ENCODE results near the gene TAF1L.

TAF1L gene

DNA sequence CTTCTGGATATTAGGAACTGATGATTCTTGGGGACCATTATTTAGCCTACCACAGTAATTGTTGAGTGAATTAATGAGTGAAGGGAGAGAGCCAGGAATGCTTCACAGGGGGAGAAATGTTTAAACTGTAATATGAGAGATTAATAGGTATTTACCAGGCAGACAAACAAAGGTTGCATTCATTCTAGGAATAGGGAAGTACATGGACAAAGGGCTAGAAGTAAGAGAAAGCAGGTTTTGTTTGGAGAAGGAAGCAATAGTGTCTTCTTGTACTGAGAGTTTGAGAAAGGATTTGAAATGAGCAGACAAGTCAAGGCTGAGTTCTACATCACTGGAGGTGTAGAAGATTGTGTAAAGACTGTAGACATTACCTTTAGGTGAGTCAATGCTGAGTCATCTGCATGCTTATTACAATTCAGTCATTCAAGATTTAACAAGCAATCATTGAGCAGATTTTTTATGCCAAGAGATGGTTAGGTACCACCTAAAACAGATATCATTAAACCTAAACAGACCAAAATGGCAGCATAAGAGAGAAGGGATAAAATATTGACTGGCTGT lies 8.0 kb downstream of the TAF1L start:
- TF ChIP-seq, protein P1, sequence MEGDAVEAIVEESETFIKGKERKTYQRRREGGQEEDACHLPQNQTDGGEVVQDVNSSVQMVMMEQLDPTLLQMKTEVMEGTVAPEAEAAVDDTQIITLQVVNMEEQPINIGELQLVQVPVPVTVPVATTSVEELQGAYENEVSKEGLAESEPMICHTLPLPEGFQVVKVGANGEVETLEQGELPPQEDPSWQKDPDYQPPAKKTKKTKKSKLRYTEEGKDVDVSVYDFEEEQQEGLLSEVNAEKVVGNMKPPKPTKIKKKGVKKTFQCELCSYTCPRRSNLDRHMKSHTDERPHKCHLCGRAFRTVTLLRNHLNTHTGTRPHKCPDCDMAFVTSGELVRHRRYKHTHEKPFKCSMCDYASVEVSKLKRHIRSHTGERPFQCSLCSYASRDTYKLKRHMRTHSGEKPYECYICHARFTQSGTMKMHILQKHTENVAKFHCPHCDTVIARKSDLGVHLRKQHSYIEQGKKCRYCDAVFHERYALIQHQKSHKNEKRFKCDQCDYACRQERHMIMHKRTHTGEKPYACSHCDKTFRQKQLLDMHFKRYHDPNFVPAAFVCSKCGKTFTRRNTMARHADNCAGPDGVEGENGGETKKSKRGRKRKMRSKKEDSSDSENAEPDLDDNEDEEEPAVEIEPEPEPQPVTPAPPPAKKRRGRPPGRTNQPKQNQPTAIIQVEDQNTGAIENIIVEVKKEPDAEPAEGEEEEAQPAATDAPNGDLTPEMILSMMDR (IDR thresholded peaks at IDR 0.05; ENCODE audit: unreplicated experiment in 3 of 3) = no peak
- Mint-ChIP-seq H3K4me1 (no peaks in the 10 kb centered on the region), H3K27ac (no peak overlapping the region), H3K27me3 (ENCODE audit: low read depth) (no peaks in the 10 kb centered on the region), H3K4me3 (no peak overlapping the region), H3K9me3 (no peaks in the 10 kb centered on the region), H3K36me3 (ENCODE audit: low read depth) (no peaks in the 10 kb centered on the region)

- Mint-ChIP-seq H3K9me3 (peaks cover 2% of the 10 kb centered on the region), H3K4me3 (no peak overlapping the region), H3K27me3 (ENCODE audit: low read depth) (peaks cover 3% of the 10 kb centered on the region), H3K4me1 (no peaks in the 10 kb centered on the region), H3K36me3 (ENCODE audit: low read depth) (no peaks in the 10 kb centered on the region), H3K27ac (no peak overlapping the region)
- TF ChIP-seq, protein P1 (IDR thresholded peaks at IDR 0.05; ENCODE audit: unreplicated experiment in 3 of 3) = no peak
These were observed 10.1 kb downstream of the TAF1L start for GRCh38 chr9:32625320-32625719.

DNA sequence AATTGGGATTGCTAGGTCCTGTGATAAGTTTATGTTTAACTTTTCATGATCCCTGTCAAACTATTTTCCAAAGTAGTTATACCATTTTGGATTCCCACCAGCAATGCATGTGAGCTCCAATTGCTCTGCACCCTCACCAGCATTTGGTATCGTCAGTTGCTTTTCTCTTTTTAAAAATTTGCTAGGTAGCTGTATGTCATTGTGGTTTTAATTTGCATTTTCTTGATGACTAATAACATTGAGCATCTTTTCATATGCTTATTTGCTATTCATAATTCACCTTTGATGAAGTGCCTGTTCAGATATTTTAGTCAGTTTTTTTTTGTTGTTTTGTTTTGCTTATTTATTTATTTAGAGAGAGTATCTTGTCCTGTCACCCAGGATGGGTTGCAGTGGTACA lies 12.5 kb downstream of the TAF1L start:
- H3K9me3 Mint-ChIP-seq = peaks cover 2% of the 10 kb centered on the region
- H3K4me3 Mint-ChIP-seq = no peak overlapping the region
- TF ChIP-seq, protein P1 (IDR thresholded peaks at IDR 0.05; ENCODE audit: unreplicated experiment in 3 of 3) = no peak
- peaks cover 13% of the 10 kb centered on the region for H3K27me3 Mint-ChIP-seq (ENCODE audit: low read depth)
- H3K27ac Mint-ChIP-seq = no peak overlapping the region
- H3K36me3 Mint-ChIP-seq (ENCODE audit: low read depth) = no peaks in the 10 kb centered on the region
- H3K4me1 Mint-ChIP-seq = no peaks in the 10 kb centered on the region

DNA sequence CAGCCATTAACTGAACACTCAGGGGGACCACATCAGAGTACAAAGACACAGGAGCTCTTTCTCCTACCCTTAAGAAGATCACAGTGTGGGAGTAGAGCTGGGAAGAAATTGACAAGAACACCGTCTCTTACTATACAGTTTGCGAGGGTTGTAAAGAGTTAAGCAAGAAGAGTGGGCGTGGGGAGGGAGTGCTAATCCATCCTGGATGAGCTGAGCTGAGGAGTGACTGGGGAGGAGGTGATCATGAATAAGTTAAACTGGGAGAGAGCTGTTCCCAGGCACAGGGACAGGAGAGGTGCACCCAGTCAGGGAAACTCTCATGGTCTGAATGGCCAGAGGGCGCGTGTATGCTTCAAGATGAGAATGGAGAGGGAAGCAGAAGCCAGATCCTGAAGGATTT lies 17.2 kb downstream of the TAF1L start:
- no peak overlapping the region for H3K4me3 Mint-ChIP-seq
- H3K27ac Mint-ChIP-seq = no peak overlapping the region
- H3K36me3 Mint-ChIP-seq (ENCODE audit: low read depth) = no peaks in the 10 kb centered on the region
- peaks cover 22% of the 10 kb centered on the region for H3K27me3 Mint-ChIP-seq (ENCODE audit: low read depth)
- H3K9me3 Mint-ChIP-seq = peaks cover 2% of the 10 kb centered on the region
- no peaks in the 10 kb centered on the region for H3K4me1 Mint-ChIP-seq
- TF ChIP-seq, protein P1 (IDR thresholded peaks at IDR 0.05; ENCODE audit: unreplicated experiment in 3 of 3) = no peak

DNA sequence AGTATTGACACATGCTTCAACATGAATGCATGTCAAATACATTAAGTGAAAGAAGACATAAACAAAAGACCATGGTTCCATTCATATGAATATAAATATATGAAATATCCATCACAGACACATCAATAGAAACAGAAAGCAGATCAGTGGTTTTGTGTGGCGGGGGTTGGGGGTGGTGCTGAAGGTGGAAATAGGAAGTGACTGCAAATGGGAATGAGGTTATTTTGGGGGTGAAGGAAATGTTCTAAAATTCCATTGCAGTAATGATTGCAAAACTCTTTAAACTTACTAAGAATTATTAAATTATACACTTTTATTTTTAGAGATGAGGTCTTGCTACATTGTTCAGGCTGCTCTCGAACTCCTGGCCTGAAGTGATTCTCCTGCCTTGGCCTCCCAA lies 28.7 kb downstream of the TAF1L start:
- Mint-ChIP-seq H3K27me3 (ENCODE audit: low read depth) (peaks cover 3% of the 10 kb centered on the region), H3K4me3 (no peak overlapping the region), H3K27ac (no peak overlapping the region), H3K36me3 (ENCODE audit: low read depth) (no peaks in the 10 kb centered on the region), H3K9me3 (no peaks in the 10 kb centered on the region), H3K4me1 (peaks cover 14% of the 10 kb centered on the region)
- TF ChIP-seq, protein P1 (IDR thresholded peaks at IDR 0.05; ENCODE audit: unreplicated experiment in 3 of 3) = no peak

All from nephron (organoid).